HG03565 (cell line): ENCODE data around the gene SPACA9.

Experiments
- ATAC-seq: cut with Tn5 transposase; IDR thresholded peaks from one replicate; pipeline ENCODE4 v1.9.1; 2021; ENCODE audit warnings: mild to moderate bottlenecking, moderate library complexity; ENCODE audit not compliant: unreplicated experiment

The SPACA9 gene

GRCh38 chr9:132878695-132879456 lies at the start of gene SPACA9:
TSS of gene SPACA9 (plus strand) at chr9:132878898. CDS start at chr9:132883948, 5,050 bp downstream.
- no peak for ATAC-seq

- ATAC-seq = no peak
Observed at GRCh38 chr9:132832171-132832881, 46.4 kb upstream of the SPACA9 start.

- ATAC-seq = no peak
Observed at GRCh38 chr9:132833550-132834121, 45.1 kb upstream of the SPACA9 start.

GRCh38 chr9:132834343-132834742 lies 44.4 kb upstream of the SPACA9 start:
- ATAC-seq = no peak

GRCh38 chr9:132837501-132838286 lies 41.0 kb upstream of the SPACA9 start:
- ATAC-seq = no peak

GRCh38 chr9:132838291-132838690 lies 40.4 kb upstream of the SPACA9 start:
- ATAC-seq = no peak

GRCh38 chr9:132840980-132841379 lies 37.7 kb upstream of the SPACA9 start:
- no peak for ATAC-seq

GRCh38 chr9:132842124-132843044 lies 36.3 kb upstream of the SPACA9 start:
- ATAC-seq = no peak

- ATAC-seq = no peak
Observed at GRCh38 chr9:132846109-132846917, 32.4 kb upstream of the SPACA9 start.

GRCh38 chr9:132846918-132847515 lies 31.7 kb upstream of the SPACA9 start:
- no peak for ATAC-seq

GRCh38 chr9:132849185-132849706 lies 29.5 kb upstream of the SPACA9 start:
- ATAC-seq = no peak

GRCh38 chr9:132853482-132853881 lies 25.2 kb upstream of the SPACA9 start:
- no peak for ATAC-seq

- no peak for ATAC-seq
Observed at GRCh38 chr9:132854832-132855231, 23.9 kb upstream of the SPACA9 start.

GRCh38 chr9:132855904-132856303 lies 22.8 kb upstream of the SPACA9 start:
- ATAC-seq = no peak

- ATAC-seq = no peak
Observed at GRCh38 chr9:132857031-132857430, 21.7 kb upstream of the SPACA9 start.

GRCh38 chr9:132857616-132858342 lies 20.9 kb upstream of the SPACA9 start:
- no peak for ATAC-seq

- ATAC-seq = no peak
Observed at GRCh38 chr9:132858751-132859150, 19.9 kb upstream of the SPACA9 start.

GRCh38 chr9:132861666-132862065 lies 17.0 kb upstream of the SPACA9 start:
- no peak for ATAC-seq
